GM21576 (cell line): ENCODE measurements around the gene SPDYC.

Source experiments
- ATAC-seq: cut with Tn5 transposase; IDR thresholded peaks from one replicate; pipeline ENCODE4 v1.9.1; 2021; ENCODE audit warnings: mild to moderate bottlenecking, moderate library complexity; ENCODE audit not compliant: unreplicated experiment

Gene SPDYC

DNA sequence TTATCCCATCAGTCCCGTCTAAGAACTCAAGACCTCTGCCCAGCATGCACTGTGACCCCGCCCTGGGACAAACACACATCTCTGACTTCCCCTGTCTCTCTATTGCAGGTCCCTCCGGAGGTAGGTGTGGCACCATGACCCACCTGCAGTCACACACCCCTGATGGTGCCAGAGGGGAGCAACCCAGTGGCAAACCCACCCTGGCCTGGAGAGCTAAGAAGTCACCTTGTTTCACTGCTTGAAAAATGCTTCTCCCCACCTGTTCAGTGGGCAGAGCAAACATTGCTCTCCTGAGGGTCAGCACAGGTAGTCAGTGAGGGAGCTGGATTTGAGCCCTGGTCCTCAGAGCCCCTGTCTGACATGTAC is 35.6 kb downstream of the SPDYC start:
- ATAC-seq = no peak

DNA sequence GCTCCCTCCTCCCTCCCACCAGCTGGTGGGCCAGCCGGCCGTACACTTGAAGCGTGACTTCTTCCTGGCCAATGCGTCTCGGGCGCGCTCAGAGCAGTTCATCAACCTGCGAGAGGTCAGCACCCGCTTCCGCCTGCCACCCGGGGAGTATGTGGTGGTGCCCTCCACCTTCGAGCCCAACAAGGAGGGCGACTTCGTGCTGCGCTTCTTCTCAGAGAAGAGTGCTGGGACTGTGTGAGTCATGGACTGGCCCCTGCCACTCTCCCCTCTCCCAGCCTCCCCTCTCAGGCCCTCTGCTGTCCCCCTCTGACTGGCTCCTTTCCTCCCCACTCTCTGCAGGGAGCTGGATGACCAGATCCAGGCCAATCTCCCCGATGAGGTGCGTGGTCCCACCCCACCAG is 36.4 kb downstream of the SPDYC start:
- ATAC-seq = no peak

DNA sequence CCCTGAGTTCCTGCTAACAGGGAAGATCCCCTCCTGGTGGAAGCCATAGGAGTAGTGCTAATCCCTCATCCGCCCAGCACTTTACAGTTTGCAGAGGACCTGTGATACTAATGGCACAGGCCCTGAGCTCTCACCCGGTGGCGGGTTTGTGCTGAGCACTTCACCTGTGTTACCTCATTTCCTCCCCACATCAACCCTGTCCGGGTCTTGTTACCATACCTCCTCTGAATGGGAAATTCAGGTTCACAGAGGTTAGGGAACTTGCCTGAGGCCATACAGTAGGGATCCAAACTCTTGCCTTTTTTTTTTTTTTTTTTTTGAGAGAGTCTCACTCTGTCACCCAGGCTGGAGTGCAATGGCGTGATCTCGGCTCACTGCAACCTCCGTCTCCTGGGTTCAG is 36.9 kb downstream of the SPDYC start:
- no peak for ATAC-seq

DNA sequence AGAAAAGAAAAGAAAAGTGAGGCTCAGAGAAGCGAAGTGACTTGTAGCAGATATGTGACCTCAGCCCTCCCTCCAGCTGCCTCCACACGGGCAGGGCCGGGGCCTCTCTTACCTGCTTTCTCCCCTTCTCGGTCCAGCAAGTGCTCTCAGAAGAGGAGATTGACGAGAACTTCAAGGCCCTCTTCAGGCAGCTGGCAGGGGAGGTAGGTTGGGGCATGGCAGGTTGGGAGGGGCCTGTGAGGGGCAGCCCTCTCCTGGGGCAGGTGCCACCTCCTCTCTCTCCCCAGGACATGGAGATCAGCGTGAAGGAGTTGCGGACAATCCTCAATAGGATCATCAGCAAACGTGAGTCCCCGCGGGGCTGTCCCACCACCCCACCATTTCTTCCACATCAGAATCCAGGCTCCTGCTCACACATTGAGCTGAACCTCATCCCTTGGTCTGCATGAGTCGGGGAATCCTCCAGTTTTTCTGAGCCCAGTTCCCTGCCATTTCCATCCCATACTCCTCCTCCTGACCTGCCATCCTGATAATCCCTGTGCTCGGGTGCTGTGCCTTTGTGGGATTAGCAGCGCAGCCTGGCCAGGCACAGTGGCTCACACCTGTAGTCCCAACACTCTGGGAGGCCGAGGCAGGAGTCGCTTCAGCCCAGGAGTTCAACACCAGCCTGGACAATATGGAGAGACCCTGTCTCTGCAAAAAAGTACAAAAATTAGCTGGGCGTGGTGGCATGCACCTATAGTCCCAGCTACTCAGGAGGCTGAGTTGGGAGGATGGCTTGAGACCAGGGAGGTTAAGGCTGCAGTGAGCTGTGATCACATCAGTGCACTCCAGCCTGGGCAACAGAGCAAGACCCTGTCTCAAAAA is 38.1 kb downstream of the SPDYC start:
- ATAC-seq = no peak

DNA sequence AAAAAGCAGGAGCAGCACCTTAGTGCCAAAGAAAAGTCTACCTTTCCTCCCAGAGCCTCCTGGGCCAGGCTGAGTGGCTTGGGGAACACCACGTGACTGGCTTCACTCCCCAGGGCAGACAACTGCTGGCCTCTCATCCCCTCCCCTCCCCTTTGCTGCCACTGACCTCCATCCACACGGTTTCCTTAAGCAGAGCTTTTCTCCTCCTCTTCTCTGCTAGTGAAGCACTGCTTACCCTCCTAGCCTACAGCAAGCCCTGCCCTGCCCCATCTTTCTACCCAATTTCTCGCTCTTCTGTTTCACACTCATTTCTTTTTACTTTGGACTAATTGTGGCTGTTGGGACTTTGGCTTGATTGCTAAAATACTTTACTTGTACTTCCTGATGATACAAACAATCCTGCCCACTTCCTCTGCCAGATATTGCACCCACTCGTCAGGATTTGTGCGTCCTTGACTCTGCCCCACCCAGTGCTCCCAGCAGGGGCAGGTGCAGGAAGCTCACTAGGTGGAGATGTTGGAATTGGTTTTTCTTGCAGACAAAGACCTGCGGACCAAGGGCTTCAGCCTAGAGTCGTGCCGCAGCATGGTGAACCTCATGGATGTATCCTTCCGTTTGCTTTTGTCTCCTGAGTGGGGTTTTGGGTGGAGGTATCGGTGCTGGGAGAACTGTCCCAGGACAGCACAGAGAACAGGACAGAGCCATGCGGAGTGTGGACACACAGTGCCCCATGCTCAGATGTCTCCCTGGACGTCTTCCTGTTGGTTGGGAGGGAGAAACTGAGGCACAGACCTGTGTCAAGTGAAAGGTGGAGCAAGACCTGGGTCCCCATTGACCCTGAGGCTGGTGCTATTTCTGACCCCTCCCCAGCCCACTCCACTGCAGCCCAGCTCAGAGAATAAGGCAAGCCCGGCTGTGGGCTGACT is 39.0 kb downstream of the SPDYC start:
- ATAC-seq = no peak

- ATAC-seq = no peak
Observed at GRCh38 chr11:65209711-65210360, 39.8 kb downstream of the SPDYC start.

DNA sequence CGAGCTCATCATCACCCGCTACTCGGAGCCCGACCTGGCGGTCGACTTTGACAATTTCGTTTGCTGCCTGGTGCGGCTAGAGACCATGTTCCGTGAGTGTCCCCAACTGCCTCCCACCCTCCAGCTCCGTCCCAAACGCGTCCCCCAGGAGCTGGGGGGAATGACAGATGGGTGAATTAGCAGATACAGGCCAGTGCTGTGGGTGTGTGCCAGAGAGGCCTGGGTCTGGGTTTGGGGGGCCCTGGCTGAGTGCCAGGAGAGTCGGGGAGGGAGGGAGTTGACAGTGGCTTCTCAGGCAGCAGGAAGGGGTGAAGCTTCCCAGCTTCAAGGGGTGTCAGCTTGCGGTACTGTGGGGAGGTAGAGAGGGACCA is 40.3 kb downstream of the SPDYC start:
- ATAC-seq = no peak

- no peak for ATAC-seq
Observed at GRCh38 chr11:65210748-65211147, 40.7 kb downstream of the SPDYC start.

- ATAC-seq = no peak
Observed at GRCh38 chr11:65211293-65212105, 41.5 kb downstream of the SPDYC start.

DNA sequence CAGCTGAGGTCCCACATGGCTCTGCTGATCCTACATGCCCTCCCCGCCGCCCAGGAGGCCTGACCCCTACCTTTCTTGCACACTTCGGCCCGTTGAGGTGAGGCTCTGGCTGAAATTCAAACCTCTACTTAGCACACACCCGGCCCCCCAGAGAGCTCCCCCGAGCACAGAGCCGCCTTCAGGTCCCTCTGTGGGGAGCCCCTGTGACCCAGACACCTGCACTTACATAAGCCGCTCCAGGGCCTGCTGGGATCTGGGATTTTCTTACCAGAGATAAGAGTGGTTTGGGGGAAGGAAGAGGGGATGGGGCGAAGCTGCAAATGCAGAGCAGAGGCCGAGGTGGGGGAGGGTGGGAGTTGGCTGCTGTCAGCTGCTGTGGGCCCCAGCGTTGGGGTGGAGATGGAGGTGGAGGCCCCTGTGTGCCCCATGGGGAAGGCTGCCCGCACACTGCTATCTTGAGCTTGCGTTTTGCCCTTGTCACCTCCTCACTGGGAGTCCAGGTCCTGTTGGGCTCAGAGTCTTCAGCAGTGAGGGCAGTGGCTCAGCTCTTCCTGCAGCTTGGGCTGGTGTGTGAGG is 42.3 kb downstream of the SPDYC start:
- ATAC-seq = no peak

GRCh38 chr11:65213322-65214211 is 43.5 kb downstream of the SPDYC start:
- ATAC-seq = no peak

GRCh38 chr11:65214212-65214845 is 44.3 kb downstream of the SPDYC start:
- no peak for ATAC-seq

DNA sequence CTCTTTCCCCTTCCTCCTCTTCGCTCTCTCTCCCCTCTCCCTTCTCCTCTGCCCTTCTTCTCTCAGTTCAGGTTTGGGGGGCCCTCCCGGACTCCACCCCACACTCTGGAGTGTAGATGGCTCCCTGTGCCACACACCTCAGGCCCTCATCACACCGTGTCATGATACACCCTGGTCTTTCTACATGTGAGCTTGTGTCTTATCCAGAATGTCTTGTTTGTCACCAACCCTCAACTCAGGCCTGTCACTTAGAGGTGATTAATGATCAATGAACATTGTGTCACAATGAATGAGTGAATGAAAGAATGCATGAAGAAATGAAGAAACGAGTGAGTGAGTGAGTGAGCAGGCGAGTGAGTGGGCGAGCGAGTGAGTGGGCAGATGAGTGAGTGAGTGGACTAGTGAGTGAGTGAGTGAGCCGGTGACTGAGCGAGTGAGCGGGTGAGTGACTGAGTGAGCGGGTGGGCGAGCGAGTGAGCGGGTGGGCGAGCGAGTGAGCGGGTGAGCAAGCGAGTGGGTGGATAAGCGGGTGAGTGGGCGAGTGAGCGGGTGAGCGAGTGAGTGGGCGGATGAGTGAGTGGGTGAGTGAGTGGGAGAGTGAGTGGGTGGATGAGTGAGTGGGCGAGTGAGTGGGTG is 45.5 kb downstream of the SPDYC start:
- no peak for ATAC-seq

GRCh38 chr11:65216830-65217229 is 46.8 kb downstream of the SPDYC start:
- ATAC-seq = no peak

DNA sequence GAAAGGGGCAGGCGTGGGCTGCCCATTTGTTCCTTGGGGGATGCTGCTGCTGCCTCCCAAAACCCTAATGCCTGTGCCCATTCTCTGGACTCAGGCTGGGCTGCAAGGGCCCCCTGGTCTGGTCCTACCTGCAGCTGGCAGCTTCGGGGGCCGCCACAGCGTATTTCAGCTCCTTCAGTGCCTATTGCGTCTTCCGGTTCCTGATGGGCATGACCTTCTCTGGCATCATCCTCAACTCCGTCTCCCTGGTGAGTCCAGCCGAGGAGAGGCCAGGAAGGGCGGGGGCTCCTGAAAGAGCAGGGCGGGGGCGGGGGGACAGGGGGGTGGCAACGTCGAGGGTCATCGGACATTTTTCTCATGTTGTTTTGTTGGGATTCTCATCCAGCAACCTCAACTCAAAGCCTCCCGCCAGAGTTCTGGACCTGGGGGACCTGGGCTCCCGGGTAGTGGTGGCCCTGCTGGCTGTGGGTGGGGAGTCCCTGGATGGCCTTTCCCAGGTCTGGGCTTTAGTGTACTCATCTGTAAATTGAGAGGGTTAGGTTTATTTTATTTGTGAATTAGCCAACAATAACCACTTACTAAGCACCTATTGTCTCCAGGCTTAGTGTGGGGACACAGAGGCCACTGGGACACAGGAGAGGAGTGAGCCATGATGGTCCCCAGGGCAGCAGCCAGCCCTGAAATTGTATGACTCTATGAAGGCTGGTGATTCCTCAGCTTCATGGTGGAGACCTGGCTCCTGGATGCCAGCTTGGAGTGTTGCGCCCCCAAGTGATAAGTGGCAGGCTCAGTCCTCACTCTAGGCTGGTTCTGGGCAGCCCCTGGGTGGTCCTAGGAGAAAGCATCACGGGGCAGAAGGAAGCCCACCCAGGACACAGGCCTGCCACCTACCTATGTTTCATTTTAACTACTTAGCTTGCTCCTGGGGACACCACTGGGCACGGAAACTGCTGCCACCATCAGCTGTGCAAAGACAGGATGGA is 47.7 kb downstream of the SPDYC start:
- no peak for ATAC-seq

GRCh38 chr11:65218446-65218845 is 48.4 kb downstream of the SPDYC start:
- ATAC-seq = no peak

DNA sequence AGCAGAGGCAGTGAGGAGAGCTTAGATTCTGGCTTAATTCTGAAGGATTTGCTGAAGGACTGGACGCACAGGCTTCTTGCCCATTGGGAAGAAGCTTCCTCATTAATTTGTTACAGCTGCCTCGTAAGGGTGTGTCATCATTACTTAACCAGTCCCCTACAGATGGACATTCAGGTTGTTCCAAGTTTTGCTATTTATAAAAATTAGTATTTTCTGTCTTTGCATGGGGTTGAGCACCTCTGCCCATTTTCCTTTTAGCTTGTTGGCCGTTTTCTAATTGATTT is 49.8 kb downstream of the SPDYC start:
- ATAC-seq = no peak
